ENCODE data around the gene DCBLD2. TPM values are rescaled to one million over a fixed set of nuclear protein-coding genes. Genes with fewer than 3 reads are reported as not detected.

The DCBLD2 gene
- total RNA-seq, 1 experiment from 2014 or later = 48.0 TPM

- Histone ChIP-seq H3K56ac (ENCODE audit: insufficient read length, low read depth, low read length) (no peak overlapping the region), H3K79me2 (ENCODE audit: insufficient read depth, low read length) (no peaks in the 10 kb centered on the region), H4K20me1 (ENCODE audit: control insufficient read depth, insufficient read depth, insufficient read length) (no peaks in the 10 kb centered on the region), H3K4me2 (ENCODE audit: insufficient read depth, insufficient read length, low read length) (no peak overlapping the region), H3K23ac (ENCODE audit: insufficient read length, low read depth, low read length) (no peak overlapping the region), H2BK15ac (ENCODE audit: low read depth, low read length) (no peak overlapping the region), H4K91ac (ENCODE audit: insufficient read length, low read depth, low read length) (no peak overlapping the region), H2AK5ac (ENCODE audit: insufficient read length, low read length) (no peak overlapping the region), H3K27ac (ENCODE audit: insufficient read length, low read depth, low read length) (no peak overlapping the region), H3K4ac (ENCODE audit: low read depth, low read length) (no peak overlapping the region), H3T11ph (ENCODE audit: low read length) (no peak overlapping the region), H4K8ac (replicated peaks; ENCODE audit: insufficient read length, low read depth, low read length) (no peak overlapping the region), H3K4me1 (ENCODE audit: insufficient read depth, low read length) (no peaks in the 10 kb centered on the region), H2BK120ac (ENCODE audit: low read depth, low read length, poor library complexity, severe bottlenecking) (no peak overlapping the region), H2AFZ (ENCODE audit: low read length) (no peak overlapping the region), H4K5ac (ENCODE audit: insufficient read length, low read depth, low read length) (no peak overlapping the region), H3K27me3 (ENCODE audit: insufficient read depth, low read length) (no peaks in the 10 kb centered on the region), H3K9me3 (ENCODE audit: control insufficient read depth, low read depth, low read length) (no peaks in the 10 kb centered on the region), H3K23me2 (ENCODE audit: insufficient read length, low read depth, low read length, poor library complexity, severe bottlenecking) (no peaks in the 10 kb centered on the region), H3K14ac (ENCODE audit: insufficient read depth, low read length) (no peak overlapping the region), H2BK20ac (ENCODE audit: low read depth, low read length, poor library complexity, severe bottlenecking) (no peak overlapping the region), H2BK5ac (ENCODE audit: insufficient read length, low read length) (no peak overlapping the region), H3K18ac (ENCODE audit: insufficient read length, low read depth, low read length) (no peak overlapping the region), H3K9ac (ENCODE audit: extremely low read depth, insufficient read length, low read length) (no peak overlapping the region), H2BK12ac (ENCODE audit: insufficient read length, low read depth, low read length) (no peak overlapping the region), H3K79me1 (ENCODE audit: insufficient read depth, low read depth, low read length, poor library complexity, severe bottlenecking) (no peaks in the 10 kb centered on the region)
- WGBS (ENCODE audit: extremely low coverage, insufficient read length, low lambda C conversion rate) = no CpG with 5 or more reads among the region's 2 CpGs
- DNase-seq = no peak
- TF ChIP-seq, protein P1, sequence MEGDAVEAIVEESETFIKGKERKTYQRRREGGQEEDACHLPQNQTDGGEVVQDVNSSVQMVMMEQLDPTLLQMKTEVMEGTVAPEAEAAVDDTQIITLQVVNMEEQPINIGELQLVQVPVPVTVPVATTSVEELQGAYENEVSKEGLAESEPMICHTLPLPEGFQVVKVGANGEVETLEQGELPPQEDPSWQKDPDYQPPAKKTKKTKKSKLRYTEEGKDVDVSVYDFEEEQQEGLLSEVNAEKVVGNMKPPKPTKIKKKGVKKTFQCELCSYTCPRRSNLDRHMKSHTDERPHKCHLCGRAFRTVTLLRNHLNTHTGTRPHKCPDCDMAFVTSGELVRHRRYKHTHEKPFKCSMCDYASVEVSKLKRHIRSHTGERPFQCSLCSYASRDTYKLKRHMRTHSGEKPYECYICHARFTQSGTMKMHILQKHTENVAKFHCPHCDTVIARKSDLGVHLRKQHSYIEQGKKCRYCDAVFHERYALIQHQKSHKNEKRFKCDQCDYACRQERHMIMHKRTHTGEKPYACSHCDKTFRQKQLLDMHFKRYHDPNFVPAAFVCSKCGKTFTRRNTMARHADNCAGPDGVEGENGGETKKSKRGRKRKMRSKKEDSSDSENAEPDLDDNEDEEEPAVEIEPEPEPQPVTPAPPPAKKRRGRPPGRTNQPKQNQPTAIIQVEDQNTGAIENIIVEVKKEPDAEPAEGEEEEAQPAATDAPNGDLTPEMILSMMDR (conservative IDR thresholded peaks at IDR 0.05) = no peak
- Mint-ChIP-seq H3K4me1 (peaks cover 3 to 5% of the 10 kb centered on the region in 2 experiments; a peak in 2 of 4 replicates), H3K36me3 (ENCODE audit: insufficient read depth in 1 of 3, low read depth in 3 of 3) (no peaks in the 10 kb centered on the region), H3K27ac (no peak overlapping the region), H3K27me3 (ENCODE audit: low read depth) (no peaks in the 10 kb centered on the region), H3K9me3 (no peaks in the 10 kb centered on the region), H3K4me3 (no peak overlapping the region)
Measured at GRCh38 chr3:98772022-98772421, 129.5 kb downstream of the DCBLD2 start.
